Uterus (tissue), 2 donors: Measurements from ENCODE around the gene POLA1.

Experiments used
- POLR2A ChIP-seq, 2 donors: fragments of 450-650 bp; IDR thresholded peaks; one replicate each; pipeline ENCODE4 v1.6.1; 2016; ENCODE audit warnings: antibody characterized with exemption in 2 of 2, mild to moderate bottlenecking in 1 of 2, moderate library complexity in 1 of 2
- TF ChIP-seq, protein P1 (sequence below), 4 experiments: fragments of 200-600 bp in 2 of 4; fragments of 450-650 bp in 2 of 4; sonication (generic) in 2 of 4; IDR thresholded peaks; one replicate each; pipeline ENCODE4 v1.5.1; 2016 to 2019; ENCODE audit warnings: antibody characterized with exemption in 4 of 4, mild to moderate bottlenecking in 2 of 4, moderate library complexity in 1 of 4

DNA sequence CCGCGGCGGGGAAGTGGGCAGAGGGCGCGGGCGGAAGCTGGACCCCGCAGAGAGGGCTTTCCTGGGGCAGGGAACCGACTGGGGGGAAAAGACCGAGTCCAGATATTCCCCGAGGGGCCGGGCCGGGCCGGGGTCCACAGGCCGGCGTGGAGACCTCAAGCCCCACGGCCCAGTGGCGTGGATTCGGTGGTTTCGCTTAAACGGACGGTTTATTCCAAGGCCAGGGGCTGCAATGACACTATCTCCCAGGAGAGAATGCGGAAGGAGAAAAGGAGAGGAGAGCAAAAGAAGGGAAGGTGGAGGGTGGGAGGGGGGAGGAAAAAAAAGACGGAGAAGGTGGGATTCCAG lies 311.3 kb downstream of the POLA1 start:
- no peak for TF ChIP-seq POLR2A (IDR thresholded peaks at IDR 0.05)
- TF ChIP-seq, protein P1, sequence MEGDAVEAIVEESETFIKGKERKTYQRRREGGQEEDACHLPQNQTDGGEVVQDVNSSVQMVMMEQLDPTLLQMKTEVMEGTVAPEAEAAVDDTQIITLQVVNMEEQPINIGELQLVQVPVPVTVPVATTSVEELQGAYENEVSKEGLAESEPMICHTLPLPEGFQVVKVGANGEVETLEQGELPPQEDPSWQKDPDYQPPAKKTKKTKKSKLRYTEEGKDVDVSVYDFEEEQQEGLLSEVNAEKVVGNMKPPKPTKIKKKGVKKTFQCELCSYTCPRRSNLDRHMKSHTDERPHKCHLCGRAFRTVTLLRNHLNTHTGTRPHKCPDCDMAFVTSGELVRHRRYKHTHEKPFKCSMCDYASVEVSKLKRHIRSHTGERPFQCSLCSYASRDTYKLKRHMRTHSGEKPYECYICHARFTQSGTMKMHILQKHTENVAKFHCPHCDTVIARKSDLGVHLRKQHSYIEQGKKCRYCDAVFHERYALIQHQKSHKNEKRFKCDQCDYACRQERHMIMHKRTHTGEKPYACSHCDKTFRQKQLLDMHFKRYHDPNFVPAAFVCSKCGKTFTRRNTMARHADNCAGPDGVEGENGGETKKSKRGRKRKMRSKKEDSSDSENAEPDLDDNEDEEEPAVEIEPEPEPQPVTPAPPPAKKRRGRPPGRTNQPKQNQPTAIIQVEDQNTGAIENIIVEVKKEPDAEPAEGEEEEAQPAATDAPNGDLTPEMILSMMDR (IDR thresholded peaks at IDR 0.05) = no peak
